Measurements from ENCODE around the gene CCL23. TPM values are rescaled to one million over a fixed set of nuclear protein-coding genes. Genes with fewer than 3 reads are reported as not detected.

The CCL23 gene
- total RNA-seq, 1 donor from 2014 or later: not detected

DNA sequence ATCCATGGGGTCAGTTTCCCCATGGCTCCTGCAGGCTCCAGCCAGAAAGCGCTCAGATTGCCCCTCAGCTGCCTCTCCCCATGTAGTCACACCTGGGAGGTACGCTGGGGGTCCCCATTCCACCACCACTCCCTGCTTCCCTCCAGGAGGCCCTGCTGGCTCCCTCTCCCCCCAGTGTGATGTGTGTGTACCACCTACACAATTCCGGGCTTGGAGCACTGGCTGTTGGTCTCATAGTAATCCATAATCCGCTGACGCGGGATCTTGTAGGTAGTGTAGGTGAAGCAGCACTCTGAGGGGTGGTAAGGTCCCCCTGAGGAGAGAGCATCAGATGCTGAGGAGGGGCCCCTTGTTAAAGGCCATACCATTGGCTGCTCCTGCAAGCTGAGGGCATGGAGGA, 33.6 kb downstream of the CCL23 start:
- Mint-ChIP-seq H3K4me1 (no peaks in the 10 kb centered on the region), H3K36me3 (ENCODE audit: low read depth) (no peaks in the 10 kb centered on the region), H3K27me3 (ENCODE audit: low read depth) (peaks cover 8% of the 10 kb centered on the region), H3K9me3 (peaks cover 5% of the 10 kb centered on the region), H3K4me3 (no peak overlapping the region), H3K27ac (ENCODE audit: unreplicated experiment) (no peak overlapping the region)
- TF ChIP-seq, protein P1, sequence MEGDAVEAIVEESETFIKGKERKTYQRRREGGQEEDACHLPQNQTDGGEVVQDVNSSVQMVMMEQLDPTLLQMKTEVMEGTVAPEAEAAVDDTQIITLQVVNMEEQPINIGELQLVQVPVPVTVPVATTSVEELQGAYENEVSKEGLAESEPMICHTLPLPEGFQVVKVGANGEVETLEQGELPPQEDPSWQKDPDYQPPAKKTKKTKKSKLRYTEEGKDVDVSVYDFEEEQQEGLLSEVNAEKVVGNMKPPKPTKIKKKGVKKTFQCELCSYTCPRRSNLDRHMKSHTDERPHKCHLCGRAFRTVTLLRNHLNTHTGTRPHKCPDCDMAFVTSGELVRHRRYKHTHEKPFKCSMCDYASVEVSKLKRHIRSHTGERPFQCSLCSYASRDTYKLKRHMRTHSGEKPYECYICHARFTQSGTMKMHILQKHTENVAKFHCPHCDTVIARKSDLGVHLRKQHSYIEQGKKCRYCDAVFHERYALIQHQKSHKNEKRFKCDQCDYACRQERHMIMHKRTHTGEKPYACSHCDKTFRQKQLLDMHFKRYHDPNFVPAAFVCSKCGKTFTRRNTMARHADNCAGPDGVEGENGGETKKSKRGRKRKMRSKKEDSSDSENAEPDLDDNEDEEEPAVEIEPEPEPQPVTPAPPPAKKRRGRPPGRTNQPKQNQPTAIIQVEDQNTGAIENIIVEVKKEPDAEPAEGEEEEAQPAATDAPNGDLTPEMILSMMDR (conservative IDR thresholded peaks at IDR 0.05): no peak
- DNase-seq (ENCODE audit: low read depth, low spot score): no peak

DNA sequence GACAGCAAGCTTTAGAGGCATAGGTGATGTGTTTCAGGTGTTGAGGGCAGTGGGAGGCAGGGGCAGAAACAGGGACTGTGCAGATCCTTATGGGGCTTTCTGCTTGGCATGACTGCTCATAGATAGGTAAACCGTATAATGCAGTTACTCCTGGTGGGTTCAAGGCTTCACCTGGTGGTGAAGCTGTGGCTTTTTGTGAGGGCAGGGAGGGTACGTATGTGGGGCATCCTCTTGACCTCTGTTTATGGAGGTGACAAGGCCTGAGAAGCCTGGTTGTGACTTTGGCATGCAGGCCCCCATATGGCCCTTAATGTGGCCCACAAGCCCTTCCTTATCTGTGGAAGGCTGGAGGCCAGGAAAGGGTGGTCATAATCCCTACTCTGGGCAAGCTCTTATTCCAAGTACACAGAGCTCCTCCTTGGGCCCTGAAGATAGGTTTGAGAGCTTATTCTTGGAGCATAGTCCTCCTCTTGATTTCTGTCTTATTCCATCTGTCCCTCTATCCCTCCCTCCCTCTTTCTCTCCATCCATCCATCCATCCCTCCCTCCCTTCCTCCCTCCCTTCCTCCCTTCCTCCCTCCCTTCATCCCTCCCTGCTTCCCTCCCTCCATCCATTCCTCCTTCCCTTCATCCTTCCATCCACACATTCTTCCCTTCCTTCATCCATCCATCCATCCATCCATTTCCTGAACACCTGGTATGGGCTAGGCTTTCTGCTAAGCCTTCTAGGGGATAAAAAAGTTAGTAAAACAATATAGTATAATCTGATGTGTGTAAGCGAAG, 35.2 kb downstream of the CCL23 start:
- H3K4me1 Mint-ChIP-seq: no peaks in the 10 kb centered on the region
- no peaks in the 10 kb centered on the region for H3K9me3 Mint-ChIP-seq
- TF ChIP-seq, protein P1 (conservative IDR thresholded peaks at IDR 0.05): peak; percentile 1
- DNase-seq (ENCODE audit: low read depth, low spot score): no peak
- H3K36me3 Mint-ChIP-seq (ENCODE audit: low read depth): no peaks in the 10 kb centered on the region
- peaks cover 14% of the 10 kb centered on the region for H3K27me3 Mint-ChIP-seq (ENCODE audit: low read depth)
- no peak overlapping the region for H3K27ac Mint-ChIP-seq (ENCODE audit: unreplicated experiment)
- H3K4me3 Mint-ChIP-seq: no peak overlapping the region

DNA sequence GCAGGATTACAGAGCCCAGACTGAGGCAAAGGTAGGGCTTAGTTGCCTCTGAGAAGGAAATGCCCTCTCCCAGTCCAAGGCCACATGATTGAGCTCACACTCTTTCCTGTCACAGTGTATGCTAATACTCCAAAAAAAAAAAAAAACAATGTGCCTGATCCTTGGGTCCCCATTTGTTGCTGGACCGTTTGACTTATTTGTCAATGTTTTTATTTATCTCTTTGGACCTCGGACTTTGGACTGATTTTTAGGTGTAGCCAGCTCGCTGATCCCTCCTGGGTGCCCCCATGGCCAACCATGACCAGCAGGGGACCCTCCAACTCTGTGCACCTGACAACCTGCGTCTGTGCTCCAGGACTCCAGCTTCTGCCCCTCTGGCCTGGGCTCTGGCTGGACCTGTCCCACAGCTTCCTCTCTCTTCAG, 35.9 kb downstream of the CCL23 start:
- Mint-ChIP-seq H3K27ac (ENCODE audit: unreplicated experiment) (peak overlapping the region; percentile 83), H3K4me3 (no peak overlapping the region), H3K27me3 (ENCODE audit: low read depth) (peaks cover 14% of the 10 kb centered on the region), H3K9me3 (no peaks in the 10 kb centered on the region), H3K4me1 (no peaks in the 10 kb centered on the region), H3K36me3 (ENCODE audit: low read depth) (no peaks in the 10 kb centered on the region)
- DNase-seq (ENCODE audit: low read depth, low spot score): no peak
- TF ChIP-seq, protein P1 (conservative IDR thresholded peaks at IDR 0.05): peak; percentile 30

DNA sequence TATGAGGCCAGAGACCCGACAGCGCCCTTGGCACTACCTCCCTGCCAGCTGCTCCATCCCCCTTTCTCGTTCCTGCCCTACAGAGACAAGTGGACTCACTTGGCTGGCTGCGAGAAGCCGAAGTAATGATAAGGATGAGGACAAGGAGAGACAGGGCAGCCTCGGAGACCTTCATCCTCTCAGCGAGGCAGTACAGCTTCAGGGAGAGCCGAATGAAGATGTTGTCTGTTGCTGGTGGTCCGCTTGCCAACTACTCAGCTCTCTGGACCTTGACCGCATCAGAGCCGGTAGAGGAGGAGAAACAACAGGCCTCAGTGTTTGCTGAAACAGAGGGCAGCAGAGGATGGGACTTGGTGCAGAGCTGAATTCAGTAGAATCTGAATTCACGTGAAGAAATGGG, 36.5 kb downstream of the CCL23 start, which contains the start of gene CCL16:
Gene CCL16 (minus strand): TSS at position 252 of the 400 bp plus-strand sequence. CDS start 77 bp downstream, at position 175.
- TF ChIP-seq, protein P1 (conservative IDR thresholded peaks at IDR 0.05): no peak
- no peaks in the 10 kb centered on the region for H3K36me3 Mint-ChIP-seq (ENCODE audit: low read depth)
- no peaks in the 10 kb centered on the region for H3K9me3 Mint-ChIP-seq
- no peaks in the 10 kb centered on the region for H3K4me1 Mint-ChIP-seq
- H3K27me3 Mint-ChIP-seq (ENCODE audit: low read depth): peaks cover 19% of the 10 kb centered on the region
- DNase-seq (ENCODE audit: low read depth, low spot score): no peak
- peak within 1 kb of the TSS; percentile 83 for H3K27ac Mint-ChIP-seq (ENCODE audit: unreplicated experiment)
- no peak within 1 kb of the TSS for H3K4me3 Mint-ChIP-seq

DNA sequence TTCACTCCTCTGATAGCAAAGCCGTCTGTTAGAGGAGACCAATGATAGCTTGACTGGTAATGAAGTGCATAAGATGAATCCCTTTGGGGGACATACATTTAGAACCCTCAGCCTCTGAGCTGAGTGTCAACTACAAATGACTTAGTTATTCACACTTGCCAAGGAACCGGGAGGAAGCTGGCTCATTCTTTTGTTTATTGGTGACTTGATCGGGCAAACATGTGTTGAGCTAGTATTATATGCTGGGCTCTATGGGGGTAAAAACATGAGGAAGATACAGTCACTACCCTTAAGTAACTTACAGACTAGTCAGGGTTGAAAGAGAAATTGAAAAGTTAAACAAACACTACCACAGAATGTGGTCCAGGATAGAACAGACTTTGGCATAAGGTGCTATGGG, 39.4 kb downstream of the CCL23 start:
- TF ChIP-seq, protein P1 (conservative IDR thresholded peaks at IDR 0.05): no peak
- DNase-seq (ENCODE audit: low read depth, low spot score): no peak
- H3K9me3 Mint-ChIP-seq: no peaks in the 10 kb centered on the region
- no peaks in the 10 kb centered on the region for H3K36me3 Mint-ChIP-seq (ENCODE audit: low read depth)
- peaks cover 9% of the 10 kb centered on the region for H3K4me1 Mint-ChIP-seq
- H3K4me3 Mint-ChIP-seq: no peak overlapping the region
- no peak overlapping the region for H3K27ac Mint-ChIP-seq (ENCODE audit: unreplicated experiment)
- peaks cover 19% of the 10 kb centered on the region for H3K27me3 Mint-ChIP-seq (ENCODE audit: low read depth)

Data from neural crest cell (in vitro differentiated cells).